PC-9 (cell line): Measurements from ENCODE around the gene ATP1B1. TPM values are rescaled to one million over a fixed set of nuclear protein-coding genes. Genes with fewer than 3 reads are reported as not detected.
A peak's percentile ranks its signal among the peaks of the same experiment; 100 is the strongest.

ENCODE experiments used
- BruUV-seq: library from RNA; stranded (reverse); fragments of 400-500 nt; replicated peaks from 2 replicates; lab custom pipeline; 2021; lab: Mats Ljungman, UMichigan
- CTCF ChIA-PET: fragments of 300-600 bp; sonication (Branson Sonifier 250); formaldehyde crosslinking; loops from one replicate; lab custom pipeline; 2022; ENCODE audit warnings: antibody characterized with exemption; lab: Charles Lee
- POLR2A ChIA-PET: fragments of 300-600 bp; sonication (Branson Sonifier 250); formaldehyde crosslinking; loops from one replicate; lab custom pipeline; 2022; ENCODE audit warnings: antibody characterized with exemption; ENCODE audit not compliant: unreplicated experiment; lab: Charles Lee
- DNase-seq, 2 experiments: peaks; one replicate each; pipeline versions ENCODE4 v3.0.0 to v3.0.0-alpha.2; 2015 to 2022; ENCODE audit warnings: mixed read lengths in 1 of 2
- H2AFZ ChIP-seq: fragments of 200-600 bp; sonication (generic); 2 replicates; pipeline ENCODE4 v1.8.1; 2017; ENCODE audit warnings: antibody characterized with exemption
- H3F3A ChIP-seq: fragments of 200-600 bp; sonication (generic); 2 replicates; pipeline ENCODE4 v1.8.1; 2017; ENCODE audit warnings: antibody characterized with exemption, mild to moderate bottlenecking, low read depth; ENCODE audit not compliant: insufficient read depth
- H3K27ac ChIP-seq: fragments of 200-600 bp; sonication (generic); 2 replicates; pipeline ENCODE4 v1.6.1; 2016; ENCODE audit warnings: mixed run types
- H3K27me3 ChIP-seq: fragments of 200-600 bp; sonication (generic); 2 replicates; pipeline ENCODE4 v1.6.1; 2016; ENCODE audit warnings: low read depth, mixed run types; ENCODE audit not compliant: insufficient read depth
- H3K36me3 ChIP-seq: fragments of 200-600 bp; sonication (generic); 2 replicates; pipeline ENCODE4 v1.6.1; 2016; ENCODE audit warnings: low read depth, mixed run types
- H3K4me1 ChIP-seq: fragments of 200-600 bp; sonication (generic); replicated peaks from 2 replicates; pipeline ENCODE4 v1.6.1; 2016; ENCODE audit warnings: mixed run types; ENCODE audit not compliant: insufficient read depth
- H3K4me2 ChIP-seq: fragments of 200-600 bp; sonication (generic); 2 replicates; pipeline ENCODE4 v1.6.1; 2017; ENCODE audit warnings: mixed run types
- H3K4me3 ChIP-seq: fragments of 200-600 bp; sonication (generic); 2 replicates; pipeline ENCODE4 v1.6.1; 2016; ENCODE audit warnings: mixed run types
- H3K79me2 ChIP-seq: fragments of 200-600 bp; sonication (generic); 2 replicates; pipeline ENCODE4 v1.6.1; 2017; ENCODE audit warnings: low read depth, mixed run types
- H3K9me2 ChIP-seq: fragments of 200-600 bp; sonication (generic); 2 replicates; pipeline ENCODE4 v1.8.1; 2017; ENCODE audit warnings: mild to moderate bottlenecking; ENCODE audit not compliant: insufficient read depth
- H3K9me3 ChIP-seq: fragments of 200-600 bp; sonication (generic); 2 replicates; pipeline ENCODE4 v1.8.1; 2016; ENCODE audit warnings: low read depth; ENCODE audit not compliant: insufficient read depth
- H4K20me1 ChIP-seq: fragments of 200-600 bp; sonication (generic); 2 replicates; pipeline ENCODE4 v1.8.1; 2017; ENCODE audit not compliant: insufficient read depth
- EZH2 ChIP-seq: fragments of 200-600 bp; sonication (generic); IDR thresholded peaks from 2 replicates; pipeline ENCODE4 v1.8.0; 2017; ENCODE audit warnings: antibody characterized with exemption, low read depth
- intact Hi-C: fragments of 100-400 bp; cut with micrococcal nuclease; formaldehyde crosslinking; loops from one replicate; pipeline ENCODE4 v1.10.0; 2022; ENCODE audit not compliant: unreplicated experiment
- total RNA-seq: library from RNA; stranded (reverse); gene quantifications from 2 replicates; pipeline ENCODE4 v1.2.3, GENCODE V29; 2021
- TF ChIP-seq, protein P1 (sequence below): fragments of 200-600 bp; sonication (generic); conservative IDR thresholded peaks from 2 replicates; pipeline ENCODE4 v1.6.1; 2017; ENCODE audit warnings: mixed run types, antibody characterized with exemption, mild to moderate bottlenecking, moderate library complexity

ATP1B1 gene
- total RNA-seq, 1 experiment from 2014 or later, result 110 TPM

DNA sequence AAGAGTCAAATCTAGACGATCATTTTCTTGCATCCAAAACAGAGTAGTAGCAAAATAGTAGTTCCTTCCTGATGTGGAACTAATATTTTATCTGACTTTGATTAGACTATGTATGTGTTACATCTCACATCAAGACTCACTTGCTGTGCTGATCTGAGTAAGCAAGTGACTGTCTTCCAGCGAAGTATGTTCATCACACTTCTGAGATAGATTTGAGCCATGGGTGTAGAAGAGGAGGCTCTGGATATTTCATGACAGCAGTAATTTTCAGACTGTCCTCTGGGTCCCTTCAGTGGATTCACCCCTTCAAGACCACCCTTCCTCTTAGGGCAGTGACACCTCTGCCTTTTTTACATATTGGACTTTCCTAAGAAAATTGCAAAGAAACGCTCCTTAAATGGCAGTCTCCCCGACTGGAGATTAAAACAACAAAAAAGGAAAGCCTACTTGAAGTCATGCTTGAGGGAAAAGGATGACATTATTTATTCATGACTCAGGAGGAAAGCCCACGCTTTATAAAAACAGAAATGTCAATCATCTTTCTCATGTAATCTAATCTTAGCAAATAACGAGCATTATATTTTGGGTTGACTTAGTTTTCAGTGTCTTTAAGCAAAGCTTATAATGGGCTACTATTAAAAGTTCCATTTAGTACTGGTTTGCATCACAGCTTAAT is 22.8 kb downstream of the ATP1B1 start:
- Histone ChIP-seq H3K36me3 (peaks cover 73% of the 10 kb centered on the region), H3K4me3 (no peak overlapping the region), H3K27ac (no peak overlapping the region), H3F3A (peaks cover 38% of the 10 kb centered on the region), H3K79me2 (peaks cover 38% of the 10 kb centered on the region), H3K9me2 (no peaks in the 10 kb centered on the region), H3K4me1 (peaks cover 5% of the 10 kb centered on the region), H4K20me1 (0 out of 2 replicates have a peak, but pooled peaks cover 9% of the 10 kb centered on the region), H3K4me2 (no peak overlapping the region), H3K27me3 (no peaks in the 10 kb centered on the region), H2AFZ (no peak overlapping the region), H3K9me3 (no peaks in the 10 kb centered on the region)
- BruUV-seq, result no TSS peak
- TF ChIP-seq, protein P1, sequence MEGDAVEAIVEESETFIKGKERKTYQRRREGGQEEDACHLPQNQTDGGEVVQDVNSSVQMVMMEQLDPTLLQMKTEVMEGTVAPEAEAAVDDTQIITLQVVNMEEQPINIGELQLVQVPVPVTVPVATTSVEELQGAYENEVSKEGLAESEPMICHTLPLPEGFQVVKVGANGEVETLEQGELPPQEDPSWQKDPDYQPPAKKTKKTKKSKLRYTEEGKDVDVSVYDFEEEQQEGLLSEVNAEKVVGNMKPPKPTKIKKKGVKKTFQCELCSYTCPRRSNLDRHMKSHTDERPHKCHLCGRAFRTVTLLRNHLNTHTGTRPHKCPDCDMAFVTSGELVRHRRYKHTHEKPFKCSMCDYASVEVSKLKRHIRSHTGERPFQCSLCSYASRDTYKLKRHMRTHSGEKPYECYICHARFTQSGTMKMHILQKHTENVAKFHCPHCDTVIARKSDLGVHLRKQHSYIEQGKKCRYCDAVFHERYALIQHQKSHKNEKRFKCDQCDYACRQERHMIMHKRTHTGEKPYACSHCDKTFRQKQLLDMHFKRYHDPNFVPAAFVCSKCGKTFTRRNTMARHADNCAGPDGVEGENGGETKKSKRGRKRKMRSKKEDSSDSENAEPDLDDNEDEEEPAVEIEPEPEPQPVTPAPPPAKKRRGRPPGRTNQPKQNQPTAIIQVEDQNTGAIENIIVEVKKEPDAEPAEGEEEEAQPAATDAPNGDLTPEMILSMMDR, result no peak
- no peak for TF ChIP-seq EZH2
- POLR2A ChIA-PET, result interaction anchor here (0.6 kb wide), 1 partner anchor 500 kb away, joined by 5 read pairs; no protein-coding TSS in a partner anchor
- intact Hi-C loops, result no loop called here
- DNase-seq, result no peak
- CTCF ChIA-PET, result no interaction called here

DNA sequence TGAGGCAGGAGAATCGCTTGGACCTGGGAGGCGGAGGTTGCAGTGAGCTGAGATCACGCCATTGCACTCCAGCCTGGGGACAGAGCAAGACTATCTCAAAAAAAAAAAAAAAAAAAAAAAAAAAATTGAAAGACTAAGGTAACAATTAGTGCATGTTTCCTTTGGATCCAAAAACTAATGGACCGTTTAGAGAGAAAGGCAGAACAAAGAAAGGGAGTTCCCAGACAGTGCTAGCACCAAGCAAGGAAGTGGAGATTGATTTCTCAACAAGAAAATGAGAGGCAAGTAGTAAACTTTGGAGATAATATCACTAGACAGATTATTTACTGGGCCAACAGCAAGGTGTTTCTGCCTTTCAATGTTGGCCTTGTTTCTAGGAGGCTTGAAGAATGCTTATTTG is 24.2 kb downstream of the ATP1B1 start:
- no peak for DNase-seq
- no TSS peak for BruUV-seq
- Histone ChIP-seq H3K4me3 (no peak overlapping the region), H3K27ac (no peak overlapping the region), H3K36me3 (peaks cover 62% of the 10 kb centered on the region), H2AFZ (no peak overlapping the region), H3K4me2 (no peak overlapping the region), H4K20me1 (0 out of 2 replicates have a peak, but pooled peaks cover 3% of the 10 kb centered on the region), H3K4me1 (no peaks in the 10 kb centered on the region), H3F3A (peaks cover 43% of the 10 kb centered on the region), H3K9me2 (no peaks in the 10 kb centered on the region), H3K9me3 (no peaks in the 10 kb centered on the region), H3K27me3 (no peaks in the 10 kb centered on the region), H3K79me2 (peaks cover 31% of the 10 kb centered on the region)
- intact Hi-C loops, result loop anchor here (5.0 kb wide), 1 partner anchor 217 kb away; no protein-coding TSS in a partner anchor
- POLR2A ChIA-PET, result no interaction called here
- CTCF ChIA-PET, result no interaction called here
- TF ChIP-seq, protein P1, result no peak
- no peak for TF ChIP-seq EZH2

DNA sequence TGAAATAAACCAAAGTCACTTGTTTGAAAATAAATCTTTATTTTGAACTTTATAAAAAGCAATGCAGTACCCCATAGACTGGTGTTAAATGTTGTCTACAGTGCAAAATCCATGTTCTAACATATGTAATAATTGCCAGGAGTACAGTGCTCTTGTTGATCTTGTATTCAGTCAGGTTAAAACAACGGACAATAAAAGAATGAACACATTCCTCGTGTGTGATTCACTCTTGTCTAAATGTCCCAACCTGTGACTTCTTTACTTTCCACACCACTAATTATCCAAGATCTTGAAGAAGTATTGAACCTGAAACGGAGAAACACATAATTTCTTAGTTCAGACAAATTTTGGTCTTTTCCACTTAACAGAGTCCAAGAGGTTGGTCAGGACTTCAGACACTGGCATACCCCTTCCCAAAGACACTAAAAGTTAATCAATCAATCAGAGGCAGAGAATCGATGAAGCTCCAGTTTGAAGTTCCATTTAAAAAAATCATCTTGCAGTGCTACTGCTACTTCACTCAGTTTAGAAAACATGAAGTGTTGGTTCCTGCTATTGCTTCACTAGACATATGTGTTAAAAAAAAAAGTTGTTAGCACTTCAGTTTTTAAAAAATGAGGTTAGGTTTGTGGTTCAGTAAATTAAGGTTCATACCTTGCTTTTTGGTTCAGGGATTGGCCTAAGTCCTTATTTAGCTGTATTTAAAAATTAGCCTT is 26.2 kb downstream of the ATP1B1 start:
- Histone ChIP-seq H3K79me2 (peaks cover 15% of the 10 kb centered on the region), H3K36me3 (peaks cover 42% of the 10 kb centered on the region), H4K20me1 (0 out of 2 replicates have a peak, but pooled peaks cover 3% of the 10 kb centered on the region), H3K9me3 (no peaks in the 10 kb centered on the region), H3K4me1 (no peaks in the 10 kb centered on the region), H3K27ac (no peak overlapping the region), H3K27me3 (no peaks in the 10 kb centered on the region), H3K4me2 (no peak overlapping the region), H3K9me2 (no peaks in the 10 kb centered on the region), H2AFZ (no peak overlapping the region), H3K4me3 (no peak overlapping the region), H3F3A (peaks cover 43% of the 10 kb centered on the region)
- peak in 1 of 2 experiments; percentile 54 for DNase-seq
- CTCF ChIA-PET, result interaction anchor here (0.5 kb wide), 1 partner anchor 16 kb away, joined by 6 read pairs; no protein-coding TSS in a partner anchor
- no TSS peak for BruUV-seq
- intact Hi-C loops, result loop anchor here (5.0 kb wide), 1 partner anchor 215 kb away; no protein-coding TSS in a partner anchor
- POLR2A ChIA-PET, result interaction anchor here (0.5 kb wide), 1 partner anchor 23 kb away, joined by 4 read pairs; no protein-coding TSS in a partner anchor
- TF ChIP-seq, protein P1, result no peak
- no peak for TF ChIP-seq EZH2
